Hepatocyte (in vitro differentiated cells): ENCODE data around the gene SCIMP. TPM values are rescaled to one million over a fixed set of nuclear protein-coding genes. Genes with fewer than 3 reads are reported as not detected.

Experiments used
- DNase-seq: peaks from one replicate; pipeline ENCODE4 v3.0.0-alpha.2; 2016; ENCODE audit warnings: low spot score
- H2AFZ ChIP-seq: fragments of 200-600 bp; sonication (generic); 2 replicates; pipeline ENCODE4 v1.6.0; 2016; ENCODE audit warnings: antibody characterized with exemption, mild to moderate bottlenecking
- H3K27ac ChIP-seq: fragments of 200-600 bp; sonication (generic); 2 replicates; pipeline ENCODE4 v1.5.1; 2016; ENCODE audit warnings: mild to moderate bottlenecking
- H3K27me3 ChIP-seq: fragments of 200-600 bp; sonication (generic); 2 replicates; pipeline ENCODE4 v1.6.1; 2016
- H3K36me3 ChIP-seq: fragments of 200-600 bp; sonication (generic); replicated peaks from 2 replicates; pipeline ENCODE4 v1.5.1; 2016; ENCODE audit warnings: low read depth; ENCODE audit not compliant: insufficient read depth
- H3K4me1 ChIP-seq: fragments of 200-600 bp; sonication (generic); 2 replicates; pipeline ENCODE4 v1.5.1; 2016; ENCODE audit warnings: mild to moderate bottlenecking, moderate library complexity; ENCODE audit not compliant: insufficient read depth
- H3K4me2 ChIP-seq: fragments of 200-600 bp; sonication (generic); 2 replicates; pipeline ENCODE4 v1.6.0; 2016
- H3K4me3 ChIP-seq: fragments of 200-600 bp; sonication (generic); 2 replicates; pipeline ENCODE4 v1.5.1; 2016; ENCODE audit warnings: mild to moderate bottlenecking
- H3K79me2 ChIP-seq: fragments of 200-600 bp; sonication (generic); 2 replicates; pipeline ENCODE4 v1.6.0; 2017; ENCODE audit warnings: mild to moderate bottlenecking
- H3K9me2 ChIP-seq: fragments of 200-600 bp; sonication (generic); replicated peaks from 2 replicates; pipeline ENCODE4 v1.6.0; 2017; ENCODE audit warnings: mild to moderate bottlenecking; ENCODE audit not compliant: insufficient read depth
- H3K9me3 ChIP-seq: fragments of 200-600 bp; sonication (generic); 2 replicates; pipeline ENCODE4 v1.5.1; 2016; ENCODE audit warnings: low read depth, mild to moderate bottlenecking
- H4K20me1 ChIP-seq: fragments of 200-600 bp; sonication (generic); 2 replicates; pipeline ENCODE4 v1.6.0; 2016; ENCODE audit warnings: mild to moderate bottlenecking; ENCODE audit not compliant: insufficient read depth, poor library complexity, severe bottlenecking
- EZH2 ChIP-seq: fragments of 200-600 bp; sonication (generic); IDR thresholded peaks from 2 replicates; pipeline ENCODE4 v1.6.1; 2016; ENCODE audit warnings: antibody characterized with exemption, mild to moderate bottlenecking, borderline replicate concordance
- EZH2phosphoT487 ChIP-seq: fragments of 200-600 bp; sonication (generic); IDR thresholded peaks from one replicate; pipeline ENCODE4 v1.6.1; 2018; ENCODE audit warnings: antibody characterized with exemption, mild to moderate bottlenecking, low read depth, moderate library complexity; ENCODE audit not compliant: unreplicated experiment, severe bottlenecking
- whole genome bisulfite sequencing: methylation state at CpG from one replicate; pipeline ENCODE4 v1.1.6; 2016; ENCODE audit warnings: low lambda C conversion rate; ENCODE audit errors: missing lambda C conversion rate; 5-methylcytosine and 5-hydroxymethylcytosine counted together
- polyA plus RNA-seq: library from polyadenylated mRNA; unstranded; fragments of >200 nt; fragmentation: Nextera tagmentation; extraction: Ambion mirVana; gene quantifications from 2 replicates; pipeline ENCODE4 v1.2.1, GENCODE V29; 2016
- total RNA-seq: library from RNA; depleted of rRNA; stranded (reverse); fragments of >200 nt; gene quantifications from 2 replicates; pipeline ENCODE4 v1.2.3, GENCODE V29; 2014
- TF ChIP-seq, protein P1 (sequence below): fragments of 200-600 bp; sonication (generic); IDR thresholded peaks from 2 replicates; pipeline ENCODE4 v1.5.1; 2016; ENCODE audit warnings: antibody characterized with exemption, mild to moderate bottlenecking; ENCODE audit not compliant: poor library complexity

Gene SCIMP
- 0.03 TPM in 1 of 2 replicates, not detected in the other for total RNA-seq
- polyA plus RNA-seq = 0.07 and 0.57 TPM in 2 replicates

DNA sequence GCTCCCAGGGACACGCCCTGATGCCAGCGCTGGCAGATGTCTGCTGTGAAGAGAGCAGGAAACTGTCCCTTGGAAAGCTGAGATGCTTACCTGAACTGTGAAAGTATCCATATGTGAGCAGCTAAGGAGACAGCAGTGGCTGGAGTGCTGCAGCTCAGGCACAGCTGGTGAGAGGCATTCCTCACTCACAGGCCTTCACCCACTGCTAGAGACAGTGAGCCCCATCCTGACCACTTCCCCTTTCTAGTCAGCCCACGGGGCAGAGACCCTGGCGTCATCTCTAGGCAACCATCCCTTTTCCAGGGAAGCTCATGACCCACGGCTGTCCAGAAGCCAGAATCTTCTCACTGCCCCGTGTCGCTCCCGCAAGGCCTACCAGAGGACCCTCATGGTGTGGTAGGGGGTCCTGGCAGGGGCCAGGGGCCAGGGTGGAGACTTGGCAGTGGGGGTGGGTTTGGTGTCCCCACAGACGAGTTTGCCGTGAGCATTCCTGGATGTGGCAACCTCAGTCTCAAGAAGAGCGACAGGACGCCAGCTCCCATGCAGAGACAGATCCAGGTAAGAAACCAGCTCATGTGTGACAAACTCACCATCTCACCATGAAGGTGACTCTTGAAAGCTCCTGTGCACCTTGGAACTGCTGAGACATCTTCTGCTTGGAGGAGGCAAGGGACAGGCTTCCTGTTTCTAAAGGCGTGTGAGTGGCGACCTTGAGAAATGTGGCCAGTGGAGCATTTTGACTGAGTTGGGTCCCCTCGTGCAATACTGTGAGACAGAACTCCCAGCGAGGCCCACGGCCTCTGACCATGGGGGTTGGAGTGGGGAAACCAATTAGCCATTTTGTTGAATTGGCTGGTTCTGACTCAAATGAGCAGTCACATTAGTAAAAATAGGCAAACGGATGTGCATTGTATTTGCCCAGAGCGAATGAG, at the start of gene SCIMP:
TSS of gene SCIMP (minus strand) at position 216 of the 932 bp plus-strand sequence. CDS start at position 111, 105 bp downstream.
- Histone ChIP-seq H3K9me3 (no peaks in the 10 kb centered on the region), H2AFZ (no peak within 1 kb of the TSS), H3K4me2 (no peak within 1 kb of the TSS), H3K27me3 (no peaks in the 10 kb centered on the region), H3K79me2 (no peaks in the 10 kb centered on the region), H3K27ac (no peak within 1 kb of the TSS), H4K20me1 (no peaks in the 10 kb centered on the region), H3K4me3 (no peak within 1 kb of the TSS), H3K36me3 (no peaks in the 10 kb centered on the region), H3K9me2 (no peaks in the 10 kb centered on the region), H3K4me1 (no peaks in the 10 kb centered on the region)
- WGBS = 93% methylated on average over 19 of the region's 19 CpGs
- no peak for TF ChIP-seq EZH2phosphoT487
- TF ChIP-seq EZH2 = no peak
- TF ChIP-seq, protein P1, sequence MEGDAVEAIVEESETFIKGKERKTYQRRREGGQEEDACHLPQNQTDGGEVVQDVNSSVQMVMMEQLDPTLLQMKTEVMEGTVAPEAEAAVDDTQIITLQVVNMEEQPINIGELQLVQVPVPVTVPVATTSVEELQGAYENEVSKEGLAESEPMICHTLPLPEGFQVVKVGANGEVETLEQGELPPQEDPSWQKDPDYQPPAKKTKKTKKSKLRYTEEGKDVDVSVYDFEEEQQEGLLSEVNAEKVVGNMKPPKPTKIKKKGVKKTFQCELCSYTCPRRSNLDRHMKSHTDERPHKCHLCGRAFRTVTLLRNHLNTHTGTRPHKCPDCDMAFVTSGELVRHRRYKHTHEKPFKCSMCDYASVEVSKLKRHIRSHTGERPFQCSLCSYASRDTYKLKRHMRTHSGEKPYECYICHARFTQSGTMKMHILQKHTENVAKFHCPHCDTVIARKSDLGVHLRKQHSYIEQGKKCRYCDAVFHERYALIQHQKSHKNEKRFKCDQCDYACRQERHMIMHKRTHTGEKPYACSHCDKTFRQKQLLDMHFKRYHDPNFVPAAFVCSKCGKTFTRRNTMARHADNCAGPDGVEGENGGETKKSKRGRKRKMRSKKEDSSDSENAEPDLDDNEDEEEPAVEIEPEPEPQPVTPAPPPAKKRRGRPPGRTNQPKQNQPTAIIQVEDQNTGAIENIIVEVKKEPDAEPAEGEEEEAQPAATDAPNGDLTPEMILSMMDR = no peak
- no peak for DNase-seq

DNA sequence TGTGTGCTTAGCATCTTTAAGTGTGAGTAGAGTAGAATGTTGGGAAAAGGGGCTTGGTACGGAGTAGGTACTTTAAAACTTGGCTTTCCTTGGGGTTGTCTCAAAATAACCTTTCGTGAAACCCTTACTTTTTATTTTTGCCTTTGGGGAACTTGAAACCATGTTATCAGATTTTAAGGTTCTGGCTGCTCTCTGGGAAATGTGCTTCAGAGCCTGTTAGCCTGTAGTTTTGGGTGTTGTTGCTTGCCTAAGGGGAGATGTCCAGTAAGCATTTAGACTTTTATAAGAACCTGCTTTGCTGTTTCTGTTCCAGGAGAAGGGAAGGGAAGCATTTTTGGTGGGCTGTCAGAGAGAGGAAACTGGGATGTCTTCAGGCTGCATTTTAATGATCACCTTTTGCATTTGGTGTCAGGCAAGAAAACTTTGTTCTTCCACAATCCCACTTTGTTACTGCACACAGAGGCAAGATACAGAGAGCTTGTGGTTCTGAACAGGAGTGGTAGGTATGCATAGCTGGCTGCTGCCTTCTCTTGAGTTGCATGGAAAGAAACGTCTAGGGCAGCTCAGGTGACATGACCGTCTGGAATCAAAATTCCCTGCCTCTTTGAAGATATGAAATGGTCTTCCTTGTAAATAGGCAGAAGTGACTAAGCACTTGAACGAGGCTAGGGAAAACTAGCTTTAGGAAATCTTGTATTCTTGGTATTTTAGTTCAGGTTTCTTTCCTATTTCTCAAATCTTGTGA, 49.1 kb upstream of the SCIMP start:
- Histone ChIP-seq H3K79me2 (peaks cover 61% of the 10 kb centered on the region), H4K20me1 (peaks cover 45% of the 10 kb centered on the region), H3K27me3 (no peaks in the 10 kb centered on the region), H3K9me2 (no peaks in the 10 kb centered on the region), H3K4me3 (peak overlapping the region; percentile 85), H3K4me1 (peaks cover 15% of the 10 kb centered on the region), H3K36me3 (no peaks in the 10 kb centered on the region), H3K4me2 (peak overlapping the region; percentile 98), H2AFZ (no peak overlapping the region), H3K27ac (peak overlapping the region; percentile 23), H3K9me3 (no peaks in the 10 kb centered on the region)
- DNase-seq = peak; percentile 39
- 43% methylated on average over 5 of the region's 5 CpGs for WGBS
- TF ChIP-seq EZH2 (no peak), EZH2phosphoT487 (no peak)
- TF ChIP-seq, protein P1 = no peak

DNA sequence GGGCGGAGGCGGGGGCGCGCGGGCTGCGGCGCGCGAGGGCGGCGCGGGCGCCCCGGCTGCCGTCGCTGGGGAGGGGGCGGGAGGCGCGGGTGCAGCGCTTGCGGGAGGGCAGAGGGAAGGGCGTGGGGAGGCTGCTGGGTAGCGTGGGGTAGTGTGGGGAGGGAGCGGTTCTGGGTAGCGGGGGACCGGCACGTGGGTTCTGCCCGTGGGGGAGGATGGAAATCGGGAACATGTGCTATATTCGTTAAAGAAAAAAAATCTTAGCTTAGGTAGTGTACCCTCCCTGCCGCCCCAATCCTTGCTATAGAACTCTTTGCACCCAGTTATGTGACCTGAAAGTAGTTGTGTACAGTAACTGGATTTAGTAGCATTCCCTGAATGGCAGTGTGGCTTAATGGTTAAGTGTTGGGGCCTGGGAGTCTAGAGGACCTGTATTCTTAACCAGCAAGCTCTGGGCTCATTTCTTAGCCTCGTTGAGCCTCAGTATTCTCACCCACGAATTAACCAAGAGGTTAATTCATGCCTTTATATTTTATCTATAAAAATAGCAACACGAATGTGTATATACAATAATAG, 48.1 kb upstream of the SCIMP start:
- H3K27me3 ChIP-seq = no peaks in the 10 kb centered on the region
- H4K20me1 ChIP-seq = peaks cover 37% of the 10 kb centered on the region
- H3K4me2 ChIP-seq = peak overlapping the region; percentile 98
- peaks cover 15% of the 10 kb centered on the region for H3K4me1 ChIP-seq
- peak overlapping the region; percentile 66 for H2AFZ ChIP-seq
- H3K79me2 ChIP-seq = peaks cover 51% of the 10 kb centered on the region
- WGBS = 5% methylated on average over 13 of the region's 34 CpGs
- no peaks in the 10 kb centered on the region for H3K9me3 ChIP-seq
- DNase-seq = no peak
- no peaks in the 10 kb centered on the region for H3K36me3 ChIP-seq
- peak overlapping the region; percentile 23 for H3K27ac ChIP-seq
- H3K9me2 ChIP-seq = no peaks in the 10 kb centered on the region
- peak overlapping the region; percentile 85 for H3K4me3 ChIP-seq
- TF ChIP-seq, protein P1 = no peak
- no peak for TF ChIP-seq EZH2phosphoT487
- no peak for TF ChIP-seq EZH2
